ENCODE data around the gene ADGRB3. TPM values are rescaled to one million over a fixed set of nuclear protein-coding genes. Genes with fewer than 3 reads are reported as not detected.

ADGRB3 gene
- total and polyA plus RNA-seq, 10 of the 15 experiments (the other 5 are each of a cell fraction or from before 2014, with no cell fraction given) = 0.03 to 0.06 TPM; not detected in 8

DNA sequence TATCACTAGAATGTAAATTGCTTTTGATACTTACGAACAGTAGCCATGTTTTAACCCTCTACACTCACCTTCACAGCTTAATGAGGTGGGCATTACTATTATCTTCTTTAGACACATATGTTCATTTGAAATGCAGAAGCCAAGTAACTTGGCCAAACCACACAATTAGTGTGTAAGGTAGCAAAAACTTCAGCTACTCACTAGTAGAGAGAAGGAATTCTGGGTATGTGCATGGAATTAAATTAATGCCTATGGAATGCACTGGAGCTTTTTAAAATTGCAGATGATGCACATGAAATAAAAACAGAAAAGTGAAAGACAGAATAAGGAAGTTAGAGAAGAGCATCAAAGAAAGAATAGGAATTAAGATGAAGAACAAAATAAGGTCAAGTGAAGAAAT, 494.0 kb downstream of the ADGRB3 start:
- POLR2A ChIA-PET = no interaction called here
- DNase-seq (ENCODE audit: low read depth, low spot score) = no peak
- Histone ChIP-seq H3K4me1 (ENCODE audit: control insufficient read depth, insufficient read depth, low read length) (no peaks in the 10 kb centered on the region), H3K27me3 (replicated peaks in 1 of 2; ENCODE audit: control insufficient read depth in 2 of 2, insufficient read depth in 2 of 2, low read length in 1 of 2) (no peaks in the 10 kb centered on the region), H2AFZ (ENCODE audit: control insufficient read depth, low read depth, low read length) (no peak overlapping the region), H3K9ac (ENCODE audit: control insufficient read depth, insufficient read depth, low read length) (no peak overlapping the region), H3K4me2 (ENCODE audit: control insufficient read depth, insufficient read depth) (no peak overlapping the region), H3K79me2 (ENCODE audit: control insufficient read depth, insufficient read depth, low read length) (no peaks in the 10 kb centered on the region), H3K27ac (ENCODE audit: control insufficient read depth, insufficient read depth) (no peak overlapping the region), H3K9me3 (replicated peaks; ENCODE audit: control insufficient read depth, insufficient read depth, low read length) (no peaks in the 10 kb centered on the region), H4K20me1 (ENCODE audit: control insufficient read depth, insufficient read depth) (no peaks in the 10 kb centered on the region), H3K36me3 (ENCODE audit: control insufficient read depth in 2 of 2, insufficient read depth in 2 of 2, low read length in 1 of 2) (no peaks in the 10 kb centered on the region), H3K4me3 (no peak overlapping the region)
- WGBS (ENCODE audit: insufficient coverage, insufficient replicate concordance, low lambda C conversion rate, missing lambda C conversion rate) = 20% methylated on average over 1 of the region's 1 CpG
- TF ChIP-seq TBL1XR1 (IDR thresholded peaks at IDR 0.05; ENCODE audit: low read depth, low read length) = no peak
- TF ChIP-seq KLF5 (IDR thresholded peaks at IDR 0.05; ENCODE audit: partially characterized antibody) = no peak
- TF ChIP-seq IKZF1 (conservative IDR thresholded peaks at IDR 0.05) = no peak
- TF ChIP-seq NBN (IDR thresholded peaks at IDR 0.05) = no peak
- TF ChIP-seq RB1 (IDR thresholded peaks at IDR 0.05; ENCODE audit: borderline replicate concordance) = no peak
- TF ChIP-seq EGR1 (IDR thresholded peaks at IDR 0.05; ENCODE audit: borderline replicate concordance in 1 of 2, low read depth in 2 of 2, low read length in 2 of 2) = no peak
- TF ChIP-seq SREBF2 (IDR thresholded peaks at IDR 0.05; ENCODE audit: low read length) = no peak
- TF ChIP-seq HDGF (IDR thresholded peaks at IDR 0.05) = no peak
- no peak for TF ChIP-seq NR2C2 (IDR thresholded peaks at IDR 0.05; ENCODE audit: borderline replicate concordance, control insufficient read depth, insufficient read length, low read depth)
- no peak for TF ChIP-seq NFIC (IDR thresholded peaks at IDR 0.05; ENCODE audit: low read depth, low read length)
- TF ChIP-seq, protein P1, sequence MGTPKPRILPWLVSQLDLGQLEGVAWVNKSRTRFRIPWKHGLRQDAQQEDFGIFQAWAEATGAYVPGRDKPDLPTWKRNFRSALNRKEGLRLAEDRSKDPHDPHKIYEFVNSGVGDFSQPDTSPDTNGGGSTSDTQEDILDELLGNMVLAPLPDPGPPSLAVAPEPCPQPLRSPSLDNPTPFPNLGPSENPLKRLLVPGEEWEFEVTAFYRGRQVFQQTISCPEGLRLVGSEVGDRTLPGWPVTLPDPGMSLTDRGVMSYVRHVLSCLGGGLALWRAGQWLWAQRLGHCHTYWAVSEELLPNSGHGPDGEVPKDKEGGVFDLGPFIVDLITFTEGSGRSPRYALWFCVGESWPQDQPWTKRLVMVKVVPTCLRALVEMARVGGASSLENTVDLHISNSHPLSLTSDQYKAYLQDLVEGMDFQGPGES (IDR thresholded peaks at IDR 0.05) = no peak
- TF ChIP-seq, protein P2, sequence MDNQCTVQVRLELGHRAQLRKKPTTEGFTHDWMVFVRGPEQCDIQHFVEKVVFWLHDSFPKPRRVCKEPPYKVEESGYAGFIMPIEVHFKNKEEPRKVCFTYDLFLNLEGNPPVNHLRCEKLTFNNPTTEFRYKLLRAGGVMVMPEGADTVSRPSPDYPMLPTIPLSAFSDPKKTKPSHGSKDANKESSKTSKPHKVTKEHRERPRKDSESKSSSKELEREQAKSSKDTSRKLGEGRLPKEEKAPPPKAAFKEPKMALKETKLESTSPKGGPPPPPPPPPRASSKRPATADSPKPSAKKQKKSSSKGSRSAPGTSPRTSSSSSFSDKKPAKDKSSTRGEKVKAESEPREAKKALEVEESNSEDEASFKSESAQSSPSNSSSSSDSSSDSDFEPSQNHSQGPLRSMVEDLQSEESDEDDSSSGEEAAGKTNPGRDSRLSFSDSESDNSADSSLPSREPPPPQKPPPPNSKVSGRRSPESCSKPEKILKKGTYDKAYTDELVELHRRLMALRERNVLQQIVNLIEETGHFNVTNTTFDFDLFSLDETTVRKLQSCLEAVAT (IDR thresholded peaks at IDR 0.05) = no peak
- TF ChIP-seq, protein P3, sequence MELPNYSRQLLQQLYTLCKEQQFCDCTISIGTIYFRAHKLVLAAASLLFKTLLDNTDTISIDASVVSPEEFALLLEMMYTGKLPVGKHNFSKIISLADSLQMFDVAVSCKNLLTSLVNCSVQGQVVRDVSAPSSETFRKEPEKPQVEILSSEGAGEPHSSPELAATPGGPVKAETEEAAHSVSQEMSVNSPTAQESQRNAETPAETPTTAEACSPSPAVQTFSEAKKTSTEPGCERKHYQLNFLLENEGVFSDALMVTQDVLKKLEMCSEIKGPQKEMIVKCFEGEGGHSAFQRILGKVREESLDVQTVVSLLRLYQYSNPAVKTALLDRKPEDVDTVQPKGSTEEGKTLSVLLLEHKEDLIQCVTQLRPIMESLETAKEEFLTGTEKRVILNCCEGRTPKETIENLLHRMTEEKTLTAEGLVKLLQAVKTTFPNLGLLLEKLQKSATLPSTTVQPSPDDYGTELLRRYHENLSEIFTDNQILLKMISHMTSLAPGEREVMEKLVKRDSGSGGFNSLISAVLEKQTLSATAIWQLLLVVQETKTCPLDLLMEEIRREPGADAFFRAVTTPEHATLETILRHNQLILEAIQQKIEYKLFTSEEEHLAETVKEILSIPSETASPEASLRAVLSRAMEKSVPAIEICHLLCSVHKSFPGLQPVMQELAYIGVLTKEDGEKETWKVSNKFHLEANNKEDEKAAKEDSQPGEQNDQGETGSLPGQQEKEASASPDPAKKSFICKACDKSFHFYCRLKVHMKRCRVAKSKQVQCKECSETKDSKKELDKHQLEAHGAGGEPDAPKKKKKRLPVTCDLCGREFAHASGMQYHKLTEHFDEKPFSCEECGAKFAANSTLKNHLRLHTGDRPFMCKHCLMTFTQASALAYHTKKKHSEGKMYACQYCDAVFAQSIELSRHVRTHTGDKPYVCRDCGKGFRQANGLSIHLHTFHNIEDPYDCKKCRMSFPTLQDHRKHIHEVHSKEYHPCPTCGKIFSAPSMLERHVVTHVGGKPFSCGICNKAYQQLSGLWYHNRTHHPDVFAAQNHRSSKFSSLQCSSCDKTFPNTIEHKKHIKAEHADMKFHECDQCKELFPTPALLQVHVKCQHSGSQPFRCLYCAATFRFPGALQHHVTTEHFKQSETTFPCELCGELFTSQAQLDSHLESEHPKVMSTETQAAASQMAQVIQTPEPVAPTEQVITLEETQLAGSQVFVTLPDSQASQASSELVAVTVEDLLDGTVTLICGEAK (IDR thresholded peaks at IDR 0.05; ENCODE audit: borderline replicate concordance) = no peak
- SMC1A ChIA-PET (ENCODE audit: uncharacterized antibody, unreplicated experiment) = no interaction called here
- no peak for ATAC-seq
- RAD21 ChIA-PET (ENCODE audit: unreplicated experiment) = no interaction called here
- CTCF ChIA-PET = no interaction called here
- intact Hi-C loops (cut with micrococcal nuclease; ENCODE audit: unreplicated experiment) = no loop called here
- BruUV-seq (replicated peaks) = no TSS peak
- in situ Hi-C loops (cut with MboI) = no loop called here
- FAIRE-seq = no peak
